D341Med (cell line): ENCODE results near the gene ANXA1.

Source experiments
- DNase-seq: peaks from one replicate; pipeline ENCODE4 v3.0.0; 2012; ENCODE audit warnings: low spot score

Gene ANXA1

GRCh38 chr9:73137914-73138313, 13.8 kb upstream of the ANXA1 start:
- no peak for DNase-seq

GRCh38 chr9:73138516-73138915, 13.1 kb upstream of the ANXA1 start:
- DNase-seq = no peak

DNA sequence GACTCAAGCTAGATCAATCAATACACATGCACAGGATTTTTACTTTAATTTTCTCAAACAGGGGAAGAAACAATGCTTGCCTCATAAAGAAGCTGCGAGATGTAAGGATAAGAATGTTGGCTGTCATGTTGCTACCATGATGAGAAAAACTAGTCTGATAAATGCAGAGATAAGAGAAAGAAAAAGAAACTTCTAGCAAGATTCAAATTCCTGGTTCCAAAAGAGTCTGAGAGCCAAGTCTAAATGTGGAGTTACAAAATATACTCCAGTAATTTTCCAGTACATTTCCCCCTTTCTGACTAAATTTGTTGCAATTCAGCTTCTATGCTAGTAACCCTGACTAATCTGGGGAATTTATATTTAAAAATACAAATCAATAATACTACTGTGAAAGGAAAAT, 10.4 kb upstream of the ANXA1 start:
- no peak for DNase-seq

DNA sequence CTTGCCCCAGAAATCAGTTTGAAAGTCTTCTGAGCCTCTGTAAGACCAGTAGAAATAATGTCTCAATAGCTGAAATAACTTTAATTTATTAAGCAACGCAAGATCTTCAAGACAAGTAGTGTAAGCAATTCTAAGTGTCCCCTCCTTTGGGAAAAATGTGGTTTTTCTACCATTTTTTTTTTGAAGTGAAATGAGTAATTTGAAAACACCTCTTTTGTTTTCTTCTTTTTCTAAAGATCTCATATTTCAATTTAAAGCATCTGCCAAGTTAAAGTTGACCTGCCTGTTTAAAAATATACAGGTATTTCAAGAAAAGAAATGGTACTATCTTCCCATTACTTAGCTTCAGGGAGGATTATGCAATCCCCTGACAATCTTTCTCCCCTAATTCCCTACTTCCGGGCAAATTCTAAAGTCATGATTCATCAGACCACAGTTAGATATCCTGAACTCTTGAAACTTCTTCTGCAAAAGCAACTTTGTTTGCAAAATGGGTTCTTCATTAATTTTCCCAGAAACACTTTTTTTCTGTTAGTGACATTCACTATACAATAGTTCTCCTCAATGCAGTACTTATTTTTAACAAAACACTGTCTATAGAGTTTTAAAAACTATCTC, 7.8 kb upstream of the ANXA1 start:
- DNase-seq = no peak

DNA sequence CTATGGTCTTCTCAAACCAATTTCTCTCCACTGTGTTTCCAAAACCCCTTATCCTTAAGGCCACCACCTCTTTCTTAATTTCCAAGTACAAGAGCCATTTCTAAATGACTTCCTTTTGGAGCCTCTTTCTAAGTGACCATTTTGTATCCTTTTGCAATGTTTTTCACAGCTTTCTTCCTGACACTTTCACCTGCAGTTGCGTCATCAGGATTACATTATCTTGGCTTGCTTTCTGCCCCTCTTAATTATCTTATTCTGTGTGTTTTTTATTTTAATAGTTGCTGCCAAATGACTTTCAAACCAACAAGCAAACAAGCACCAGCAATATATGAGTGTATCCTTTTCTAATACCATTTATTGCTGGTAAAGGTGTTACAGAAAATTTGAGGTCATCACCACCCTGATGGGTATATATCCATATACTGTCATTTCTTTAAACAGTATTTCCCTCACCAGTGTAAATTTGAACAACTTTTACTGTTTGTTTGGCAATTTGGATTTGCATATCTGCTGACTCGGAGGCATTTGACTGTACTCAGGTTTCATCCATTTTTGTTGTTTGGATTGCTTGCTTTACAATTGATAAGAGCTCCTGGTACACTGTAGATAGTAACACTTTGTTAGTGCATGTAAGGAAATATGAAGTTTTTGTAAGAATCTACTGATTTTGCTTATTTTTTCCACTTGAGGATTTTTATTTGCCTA, 5.4 kb upstream of the ANXA1 start:
- DNase-seq = no peak

GRCh38 chr9:73148447-73148937, 3.2 kb upstream of the ANXA1 start:
- DNase-seq = no peak

GRCh38 chr9:73149371-73150067, 2.1 kb upstream of the ANXA1 start:
- DNase-seq = no peak

DNA sequence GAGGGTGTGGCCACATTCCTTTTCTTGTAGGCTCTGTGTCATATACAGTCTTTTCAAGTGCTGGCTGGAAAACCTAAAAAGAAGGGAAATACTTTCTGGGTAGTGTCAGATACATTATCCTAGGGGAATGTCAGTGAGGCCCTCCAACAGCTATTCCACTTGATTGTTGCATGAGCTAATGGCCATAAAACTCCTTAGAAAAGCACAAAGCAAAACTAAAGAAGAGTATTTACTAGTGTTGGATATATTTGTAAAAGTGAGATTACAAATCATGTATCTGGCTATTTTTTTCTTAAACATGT, 829 bp downstream of the ANXA1 start:
- no peak for DNase-seq

DNA sequence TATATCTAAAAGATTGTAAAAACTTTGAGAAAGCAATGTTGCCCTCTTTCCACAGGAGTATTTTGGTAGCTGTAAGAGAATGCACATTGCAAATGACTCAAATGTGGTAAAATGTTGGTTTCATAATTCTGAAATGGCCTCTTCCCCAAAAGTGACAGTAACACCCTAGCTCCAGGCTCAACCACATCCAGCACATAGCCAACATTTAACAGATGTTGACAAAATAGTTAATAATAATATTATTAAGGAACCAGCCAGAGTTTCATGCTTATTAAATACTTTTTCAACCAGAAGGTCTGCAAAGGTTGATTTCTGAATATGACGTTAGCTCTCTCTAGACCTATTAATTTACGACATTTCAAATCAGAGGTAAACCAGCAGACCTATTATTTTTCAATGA, 1.3 kb downstream of the ANXA1 start:
- no peak for DNase-seq

- no peak for DNase-seq
Measured at GRCh38 chr9:73153793-73154227, 2.1 kb downstream of the ANXA1 start.

DNA sequence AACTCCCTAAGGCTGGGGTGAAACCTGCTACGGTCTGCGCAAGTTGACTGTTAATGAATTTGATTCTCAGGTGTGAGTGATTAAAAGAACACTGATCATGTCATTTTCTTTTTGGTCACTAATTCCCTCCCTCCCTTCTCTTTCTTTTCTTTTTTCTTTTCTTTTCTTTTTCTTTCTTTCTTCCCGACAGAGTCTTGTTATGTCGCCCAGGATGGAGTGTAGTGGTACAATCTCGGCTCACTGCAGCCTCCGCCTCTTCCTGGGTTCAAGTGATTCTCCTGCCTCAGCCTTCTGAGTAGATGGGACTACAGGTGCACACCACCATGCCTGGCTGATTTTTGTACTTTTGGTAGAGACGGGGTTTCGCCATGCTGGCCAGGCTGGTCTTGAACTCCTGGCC, 2.6 kb downstream of the ANXA1 start:
- DNase-seq = no peak

- no peak for DNase-seq
Measured at GRCh38 chr9:73154722-73155121, 3.1 kb downstream of the ANXA1 start.

DNA sequence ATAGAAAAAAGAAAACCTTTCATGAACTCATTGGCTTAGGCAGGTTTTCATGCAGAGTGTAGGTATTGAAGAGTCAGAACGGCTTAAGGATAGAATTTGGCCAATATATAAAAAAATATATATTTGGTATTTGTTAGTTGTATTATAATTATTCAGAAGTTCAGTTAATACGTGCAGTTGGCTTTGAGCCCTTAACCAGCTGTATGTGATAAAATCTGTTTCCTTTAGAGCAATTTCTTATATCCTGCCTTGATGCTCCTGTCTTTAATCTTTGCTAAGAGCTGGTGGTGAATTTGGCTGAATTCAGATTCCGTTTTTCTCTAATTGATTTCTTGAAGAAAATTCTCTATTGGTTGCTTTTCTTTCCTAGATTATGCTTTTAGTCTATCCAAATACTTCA, 3.7 kb downstream of the ANXA1 start:
- no peak for DNase-seq

GRCh38 chr9:73155968-73156864, 4.6 kb downstream of the ANXA1 start:
- DNase-seq = no peak

- DNase-seq = no peak
Measured at GRCh38 chr9:73156865-73157187, 5.2 kb downstream of the ANXA1 start.

DNA sequence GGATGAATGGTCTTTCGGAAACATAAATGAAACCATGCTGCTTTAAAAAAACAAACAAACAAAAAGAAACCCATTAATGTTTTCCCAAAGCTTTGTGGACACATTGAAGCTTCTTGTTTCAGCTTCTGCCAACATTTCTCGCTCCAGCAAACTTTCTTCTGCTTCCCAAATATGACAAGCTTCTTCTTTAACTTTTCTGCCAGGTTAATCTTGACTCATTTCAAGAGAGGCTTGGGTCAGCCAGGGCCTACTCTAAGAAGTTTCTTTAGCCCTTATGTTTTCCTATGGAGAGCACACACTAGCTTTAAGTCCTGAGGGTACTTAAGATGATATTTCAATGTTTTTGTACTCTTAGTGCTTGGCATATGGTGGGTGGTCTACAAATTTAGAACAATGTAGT, 6.1 kb downstream of the ANXA1 start:
- DNase-seq = no peak

GRCh38 chr9:73158723-73159122, 7.1 kb downstream of the ANXA1 start:
- no peak for DNase-seq

- no peak for DNase-seq
Measured at GRCh38 chr9:73160868-73161267, 9.2 kb downstream of the ANXA1 start.

GRCh38 chr9:73162987-73163768, 11.5 kb downstream of the ANXA1 start:
- no peak for DNase-seq

GRCh38 chr9:73165911-73166310, 14.2 kb downstream of the ANXA1 start:
- DNase-seq = no peak

DNA sequence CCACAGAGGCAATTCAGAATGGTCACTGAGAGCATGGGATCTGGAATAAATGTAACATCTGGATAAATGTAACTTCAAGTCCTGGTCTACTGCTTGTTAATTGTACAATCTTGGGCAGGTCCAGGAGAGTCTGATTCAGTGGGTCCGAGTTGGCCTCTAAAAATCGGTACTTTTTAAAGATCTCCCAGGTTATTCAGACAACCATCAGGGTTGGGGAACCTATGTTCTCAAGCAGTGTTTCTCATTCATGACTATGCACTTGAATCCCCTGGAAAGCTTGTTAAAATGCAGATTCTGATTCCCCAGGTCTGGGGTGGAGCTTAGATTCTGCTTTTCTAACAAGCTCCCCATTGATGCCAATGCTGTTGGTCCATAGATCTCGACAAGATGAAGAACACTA, 14.8 kb downstream of the ANXA1 start:
- no peak for DNase-seq

DNA sequence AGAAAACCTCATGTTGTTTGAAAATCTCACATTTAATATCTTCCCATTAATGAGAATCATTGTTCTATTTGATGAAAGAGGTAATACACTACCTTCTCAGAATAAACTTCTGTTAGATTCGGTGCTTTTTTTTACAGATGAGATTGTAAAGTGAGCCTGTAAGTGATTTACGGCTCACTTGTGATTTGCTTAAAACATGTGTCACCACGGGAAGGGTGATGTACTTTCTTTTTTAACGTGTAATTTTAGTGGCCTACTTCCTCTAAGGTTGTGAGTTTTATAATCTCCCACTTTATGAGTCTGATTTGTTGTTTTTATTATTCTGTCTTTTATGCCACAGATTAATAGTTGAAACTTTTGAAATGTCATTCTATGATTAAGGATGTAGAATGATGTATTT, 15.9 kb downstream of the ANXA1 start:
- DNase-seq = no peak
